Hepatocyte (in vitro differentiated cells): ENCODE measurements around the gene ATG13. TPM values are rescaled to one million over a fixed set of nuclear protein-coding genes. Genes with fewer than 3 reads are reported as not detected.
"Not testable (repeated sequence)": the region's sequence is repeated elsewhere in the genome, so short reads cannot be mapped to it uniquely, and the experiment has no call there.

Source experiments
- DNase-seq: peaks from one replicate; pipeline ENCODE4 v3.0.0-alpha.2; 2016; ENCODE audit warnings: low spot score
- H2AFZ ChIP-seq: fragments of 200-600 bp; sonication (generic); 2 replicates; pipeline ENCODE4 v1.6.0; 2016; ENCODE audit warnings: antibody characterized with exemption, mild to moderate bottlenecking
- H3K27ac ChIP-seq: fragments of 200-600 bp; sonication (generic); 2 replicates; pipeline ENCODE4 v1.5.1; 2016; ENCODE audit warnings: mild to moderate bottlenecking
- H3K27me3 ChIP-seq: fragments of 200-600 bp; sonication (generic); 2 replicates; pipeline ENCODE4 v1.6.1; 2016
- H3K36me3 ChIP-seq: fragments of 200-600 bp; sonication (generic); replicated peaks from 2 replicates; pipeline ENCODE4 v1.5.1; 2016; ENCODE audit warnings: low read depth; ENCODE audit not compliant: insufficient read depth
- H3K4me1 ChIP-seq: fragments of 200-600 bp; sonication (generic); 2 replicates; pipeline ENCODE4 v1.5.1; 2016; ENCODE audit warnings: mild to moderate bottlenecking, moderate library complexity; ENCODE audit not compliant: insufficient read depth
- H3K4me2 ChIP-seq: fragments of 200-600 bp; sonication (generic); 2 replicates; pipeline ENCODE4 v1.6.0; 2016
- H3K4me3 ChIP-seq: fragments of 200-600 bp; sonication (generic); 2 replicates; pipeline ENCODE4 v1.5.1; 2016; ENCODE audit warnings: mild to moderate bottlenecking
- H3K79me2 ChIP-seq: fragments of 200-600 bp; sonication (generic); 2 replicates; pipeline ENCODE4 v1.6.0; 2017; ENCODE audit warnings: mild to moderate bottlenecking
- H3K9me2 ChIP-seq: fragments of 200-600 bp; sonication (generic); replicated peaks from 2 replicates; pipeline ENCODE4 v1.6.0; 2017; ENCODE audit warnings: mild to moderate bottlenecking; ENCODE audit not compliant: insufficient read depth
- H3K9me3 ChIP-seq: fragments of 200-600 bp; sonication (generic); 2 replicates; pipeline ENCODE4 v1.5.1; 2016; ENCODE audit warnings: low read depth, mild to moderate bottlenecking
- H4K20me1 ChIP-seq: fragments of 200-600 bp; sonication (generic); 2 replicates; pipeline ENCODE4 v1.6.0; 2016; ENCODE audit warnings: mild to moderate bottlenecking; ENCODE audit not compliant: insufficient read depth, poor library complexity, severe bottlenecking
- CTCF ChIP-seq: fragments of 200-600 bp; sonication (generic); IDR thresholded peaks from 2 replicates; pipeline ENCODE4 v1.5.1; 2016; ENCODE audit warnings: antibody characterized with exemption, mild to moderate bottlenecking; ENCODE audit not compliant: poor library complexity
- EZH2 ChIP-seq: fragments of 200-600 bp; sonication (generic); IDR thresholded peaks from 2 replicates; pipeline ENCODE4 v1.6.1; 2016; ENCODE audit warnings: antibody characterized with exemption, mild to moderate bottlenecking, borderline replicate concordance
- EZH2phosphoT487 ChIP-seq: fragments of 200-600 bp; sonication (generic); IDR thresholded peaks from one replicate; pipeline ENCODE4 v1.6.1; 2018; ENCODE audit warnings: antibody characterized with exemption, mild to moderate bottlenecking, low read depth, moderate library complexity; ENCODE audit not compliant: unreplicated experiment, severe bottlenecking
- WGBS: methylation state at CpG from one replicate; pipeline ENCODE4 v1.1.6; 2016; ENCODE audit warnings: low lambda C conversion rate; ENCODE audit errors: missing lambda C conversion rate; 5-methylcytosine and 5-hydroxymethylcytosine counted together
- polyA plus RNA-seq: library from polyadenylated mRNA; unstranded; fragments of >200 nt; fragmentation: Nextera tagmentation; extraction: Ambion mirVana; gene quantifications from 2 replicates; pipeline ENCODE4 v1.2.1, GENCODE V29; 2016
- total RNA-seq: library from RNA; depleted of rRNA; stranded (reverse); fragments of >200 nt; gene quantifications from 2 replicates; pipeline ENCODE4 v1.2.3, GENCODE V29; 2014

The ATG13 gene
- total and polyA plus RNA-seq, 2 experiments from 2014 or later: 50.9 to 60.8 TPM

GRCh38 chr11:46712874-46713576, 95.7 kb downstream of the ATG13 start:
- Histone ChIP-seq H3K4me1 (no peaks in the 10 kb centered on the region), H3K27me3 (no peaks in the 10 kb centered on the region), H3K27ac (no peak overlapping the region), H3K9me2 (no peaks in the 10 kb centered on the region), H3K4me2 (no peak overlapping the region), H3K36me3 (no peaks in the 10 kb centered on the region), H3K4me3 (no peak overlapping the region), H4K20me1 (no peaks in the 10 kb centered on the region), H3K79me2 (no peaks in the 10 kb centered on the region), H3K9me3 (no peaks in the 10 kb centered on the region), H2AFZ (no peak overlapping the region)
- TF ChIP-seq EZH2 (no peak), CTCF (no peak), EZH2phosphoT487 (no peak)
- DNase-seq: no peak
- WGBS: 94% methylated on average over 7 of the region's 7 CpGs

GRCh38 chr11:46717825-46718154, 100.4 kb downstream of the ATG13 start:
- H3K27ac ChIP-seq: peak overlapping the region; percentile 37
- not testable (repeated sequence) for H3K9me3 ChIP-seq, H3K27me3 ChIP-seq, H2AFZ ChIP-seq, DNase-seq, H3K79me2 ChIP-seq, H3K36me3 ChIP-seq, H3K9me2 ChIP-seq, H3K4me1 ChIP-seq, H3K4me3 ChIP-seq, H4K20me1 ChIP-seq, H3K4me2 ChIP-seq
- WGBS: 92% methylated on average over 2 of the region's 2 CpGs

GRCh38 chr11:46718155-46719019, 101.0 kb downstream of the ATG13 start:
- peak overlapping the region; percentile 37 for H3K27ac ChIP-seq
- H3K36me3 ChIP-seq: no peaks in the 10 kb centered on the region
- peak overlapping the region; percentile 5 for H2AFZ ChIP-seq
- no peaks in the 10 kb centered on the region for H3K9me3 ChIP-seq
- no peaks in the 10 kb centered on the region for H3K27me3 ChIP-seq
- 64% methylated on average over 11 of the region's 11 CpGs for WGBS
- DNase-seq: peak; percentile 59
- peak overlapping the region; percentile 23 for H3K4me2 ChIP-seq
- no peak overlapping the region for H3K4me3 ChIP-seq
- no peaks in the 10 kb centered on the region for H3K4me1 ChIP-seq
- no peaks in the 10 kb centered on the region for H3K79me2 ChIP-seq
- H3K9me2 ChIP-seq: no peaks in the 10 kb centered on the region
- no peaks in the 10 kb centered on the region for H4K20me1 ChIP-seq
- TF ChIP-seq EZH2phosphoT487 (no peak), CTCF (no peak), EZH2 (no peak)

- no peaks in the 10 kb centered on the region for H4K20me1 ChIP-seq
- 76% methylated on average over 7 of the region's 7 CpGs for WGBS
- no peaks in the 10 kb centered on the region for H3K79me2 ChIP-seq
- peak; percentile 34 for DNase-seq
- no peaks in the 10 kb centered on the region for H3K4me1 ChIP-seq
- no peaks in the 10 kb centered on the region for H3K9me2 ChIP-seq
- no peaks in the 10 kb centered on the region for H3K9me3 ChIP-seq
- H3K27me3 ChIP-seq: no peaks in the 10 kb centered on the region
- TF ChIP-seq CTCF: no peak
- no peak for TF ChIP-seq EZH2
- TF ChIP-seq EZH2phosphoT487: no peak
- no peaks in the 10 kb centered on the region for H3K36me3 ChIP-seq
- peak within 1 kb of the TSS; percentile 5 for H2AFZ ChIP-seq
- peak within 1 kb of the TSS; percentile 37 for H3K27ac ChIP-seq
- H3K4me2 ChIP-seq: peak within 1 kb of the TSS; percentile 23
- no peak within 1 kb of the TSS for H3K4me3 ChIP-seq
Measured at GRCh38 chr11:46719048-46719542, 101.7 kb downstream of the ATG13 start, which contains the start of gene F2. Gene F2 (plus strand): TSS chr11:46719213. CDS start chr11:46719236, 23 bp downstream.
